NK-92 treated with Interleukin-12 subunit alpha and Interleukin-12 subunit beta, amount 100 ng/mL, for 24 hours (cell line): ENCODE data around the gene IBA57.

Experiments used
- DNase-seq: peaks from one replicate; lab custom pipeline; 2025; lab: John Stamatoyannopoulos, UW

IBA57 gene

DNA sequence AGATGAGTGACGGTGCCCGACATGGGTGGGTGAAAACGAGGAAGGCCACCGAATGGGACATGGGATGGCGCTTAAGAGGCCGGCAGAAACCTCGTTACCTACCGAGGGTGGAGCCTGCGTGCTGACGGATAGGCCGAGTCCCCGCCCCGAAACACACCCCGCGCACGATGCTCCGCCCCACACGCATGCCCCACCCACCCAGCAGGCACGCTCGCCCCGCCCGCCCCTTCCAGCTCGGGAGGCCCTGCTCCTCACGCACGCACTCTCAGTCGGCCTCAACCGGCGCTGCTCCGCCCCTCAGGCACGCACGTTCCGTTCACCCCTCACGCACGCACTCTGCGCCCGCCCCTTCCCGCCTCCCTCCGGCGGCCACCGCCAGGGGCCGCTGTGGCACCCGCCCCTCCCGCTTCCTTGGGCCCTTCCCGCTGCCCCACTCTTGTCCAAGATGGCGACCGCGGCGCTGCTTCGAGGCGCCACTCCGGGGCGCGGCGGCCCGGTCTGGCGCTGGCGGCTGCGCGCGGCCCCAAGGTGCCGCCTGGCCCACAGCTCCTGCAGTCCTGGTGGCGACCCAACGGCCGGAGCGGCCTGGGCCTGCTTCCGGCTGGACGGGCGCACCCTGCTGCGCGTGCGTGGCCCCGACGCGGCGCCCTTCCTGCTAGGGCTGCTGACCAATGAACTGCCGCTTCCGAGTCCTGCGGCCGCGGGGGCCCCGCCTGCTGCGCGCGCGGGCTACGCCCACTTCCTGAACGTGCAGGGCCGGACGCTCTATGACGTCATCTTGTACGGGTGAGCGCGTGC lies at the start of gene IBA57:
IBA57 (plus strand) TSS at position 433 of the 798 bp plus-strand sequence; CDS start at position 446, 13 bp downstream.
- peak; percentile 99 for DNase-seq

GRCh38 chr1:228117335-228117734 lies 48.3 kb upstream of the IBA57 start:
- DNase-seq: no peak

- no peak for DNase-seq
Observed at GRCh38 chr1:228118040-228118439, 47.6 kb upstream of the IBA57 start.

DNA sequence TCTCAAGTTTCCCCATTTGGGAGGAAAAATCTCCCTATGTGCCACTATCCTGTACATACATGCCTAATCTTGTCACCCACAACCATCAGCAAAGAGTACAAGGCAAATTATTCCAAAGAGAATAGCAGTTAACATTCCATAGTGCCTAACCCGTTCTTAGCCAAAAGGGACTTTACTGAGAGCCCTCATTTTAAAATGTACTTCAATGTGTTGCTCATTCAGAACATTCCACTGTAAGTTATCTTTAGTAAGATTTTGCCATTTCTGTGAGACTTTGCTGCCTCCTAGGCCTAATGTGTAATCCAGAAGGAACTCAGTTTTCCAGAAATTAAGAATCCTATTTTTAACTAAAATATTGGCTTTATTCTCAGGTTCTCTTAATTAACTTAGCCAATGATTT lies 45.3 kb upstream of the IBA57 start:
- DNase-seq: no peak

GRCh38 chr1:228120857-228121489 lies 44.6 kb upstream of the IBA57 start:
- no peak for DNase-seq

GRCh38 chr1:228122921-228123441 lies 42.6 kb upstream of the IBA57 start:
- no peak for DNase-seq

GRCh38 chr1:228123505-228123904 lies 42.1 kb upstream of the IBA57 start:
- DNase-seq: no peak

DNA sequence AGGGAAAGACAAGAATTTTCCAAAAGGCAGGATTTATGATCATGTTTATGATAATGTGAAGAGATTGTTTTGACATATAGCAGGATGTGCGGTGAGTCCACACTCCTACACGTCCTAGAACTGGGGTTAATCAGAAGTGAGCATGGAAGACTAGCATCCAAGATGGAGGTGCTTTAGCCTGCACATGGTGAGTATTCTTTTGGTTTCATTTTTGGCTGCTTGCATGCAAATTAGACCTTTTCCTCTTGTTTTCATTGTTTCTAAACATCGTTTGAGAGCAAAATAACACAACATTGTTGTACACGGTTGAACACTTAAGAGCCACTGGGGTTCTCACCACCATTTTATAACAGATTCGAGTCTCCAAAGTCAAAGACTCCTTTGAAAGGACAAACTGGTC lies 40.4 kb upstream of the IBA57 start:
- no peak for DNase-seq

DNA sequence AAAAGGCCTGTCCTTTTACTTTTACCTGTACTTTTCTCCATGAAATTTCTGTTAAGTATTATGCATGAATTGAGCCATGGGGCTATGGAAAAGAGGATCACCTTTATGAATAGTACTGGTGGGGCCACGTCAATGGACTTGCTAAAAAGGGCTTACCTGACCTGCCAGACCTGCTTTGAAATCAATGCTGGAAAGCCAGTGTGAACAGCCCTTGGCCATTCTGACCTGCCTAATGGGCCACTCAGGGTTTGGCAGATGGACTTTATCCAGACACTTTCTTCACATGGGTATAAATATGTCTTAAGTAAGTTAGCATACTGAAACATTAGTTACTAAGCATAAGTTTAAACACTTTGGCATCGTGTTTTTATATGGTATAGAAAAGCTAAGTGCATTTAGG lies 33.8 kb upstream of the IBA57 start:
- no peak for DNase-seq

- no peak for DNase-seq
Observed at GRCh38 chr1:228134591-228134990, 31.0 kb upstream of the IBA57 start.

- peak; percentile 37 for DNase-seq
Observed at GRCh38 chr1:228136901-228137300, 28.7 kb upstream of the IBA57 start.

GRCh38 chr1:228139406-228139930 lies 26.1 kb upstream of the IBA57 start:
- DNase-seq: no peak

DNA sequence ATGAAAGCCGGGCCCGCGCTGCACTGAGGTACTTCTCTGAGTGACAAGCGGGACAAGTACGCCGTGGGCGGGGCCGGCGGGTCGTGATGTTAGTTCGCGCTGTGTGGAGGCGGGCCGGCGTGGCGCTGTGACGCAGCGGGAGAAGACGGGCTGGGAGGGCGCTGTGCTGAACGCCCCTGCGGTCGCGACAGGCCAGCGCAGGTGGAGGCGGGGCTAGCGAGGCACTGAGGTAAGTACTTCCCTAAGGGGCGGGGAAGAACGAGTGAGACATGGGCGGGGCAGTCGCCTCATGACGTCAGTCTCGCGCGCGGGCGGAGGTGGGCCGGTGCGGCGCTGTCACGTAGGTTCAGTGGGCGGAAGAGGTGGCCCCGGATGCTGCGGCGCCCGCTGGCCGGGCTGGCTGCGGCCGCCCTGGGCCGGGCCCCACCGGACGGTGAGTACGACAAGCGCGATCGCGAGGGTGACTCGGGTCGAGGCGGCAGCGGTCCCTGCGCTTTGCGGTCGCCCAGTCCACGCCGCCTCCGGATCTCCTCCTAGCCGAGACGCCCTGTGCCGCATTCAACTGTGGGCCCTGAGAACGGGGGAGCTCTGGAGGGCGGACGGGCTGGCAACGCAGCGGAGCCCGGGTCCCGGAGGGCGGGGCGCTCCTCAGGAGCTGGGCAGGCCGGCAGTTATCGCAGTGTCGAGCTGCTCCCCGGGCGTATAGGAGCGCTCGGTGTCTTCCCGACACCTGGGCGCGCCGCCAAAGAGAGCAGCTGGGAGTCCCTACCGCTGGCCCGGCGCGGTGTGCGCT lies 25.5 kb upstream of the IBA57 start, which contains the start of gene GUK1:
GUK1 (plus strand) TSS at position 349 of the 793 bp plus-strand sequence; CDS start at position 373, 24 bp downstream.
- peak; percentile 100 for DNase-seq

GRCh38 chr1:228140724-228141225 lies 24.8 kb upstream of the IBA57 start:
- DNase-seq: no peak

DNA sequence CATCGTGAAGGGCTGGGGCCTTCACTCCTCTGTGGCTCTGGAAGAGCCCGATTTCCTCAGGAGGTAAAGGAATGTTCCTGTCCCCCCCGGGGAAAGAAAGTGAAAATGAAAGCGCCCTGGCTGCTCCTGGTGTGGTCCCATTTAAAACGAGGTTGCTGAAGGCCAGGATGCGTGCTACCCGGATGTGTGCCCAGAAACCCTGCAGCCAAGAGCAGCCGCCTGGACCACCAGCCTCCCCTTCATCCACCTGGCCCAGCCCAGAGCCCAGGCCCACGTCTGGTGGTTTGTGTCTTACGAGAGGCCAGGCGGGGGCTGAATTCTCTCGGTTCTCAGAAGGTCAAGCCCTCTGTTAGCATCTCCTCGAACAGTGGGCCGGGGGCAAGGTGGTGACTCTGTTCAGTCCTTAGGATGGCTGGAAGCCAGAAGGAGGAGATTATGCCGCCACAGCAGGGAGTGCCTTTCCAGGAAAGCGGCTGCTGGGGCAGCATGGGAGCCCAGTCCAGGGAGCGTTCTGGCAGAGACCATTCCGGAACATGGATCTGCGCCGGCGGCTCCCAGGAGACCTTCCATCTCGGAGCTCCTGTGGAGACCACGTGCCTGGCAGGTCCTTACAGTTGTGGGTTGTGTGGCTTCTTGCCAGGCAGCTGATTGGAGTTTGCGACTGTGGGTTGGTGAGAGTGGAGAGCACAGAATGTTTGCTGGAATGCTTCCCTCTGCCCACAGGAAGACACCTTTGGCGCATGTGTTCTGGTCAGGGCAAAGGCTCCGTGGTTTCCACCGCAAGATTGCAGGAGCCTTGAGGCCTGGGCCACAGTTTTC lies 24.2 kb upstream of the IBA57 start:
- DNase-seq: no peak

DNA sequence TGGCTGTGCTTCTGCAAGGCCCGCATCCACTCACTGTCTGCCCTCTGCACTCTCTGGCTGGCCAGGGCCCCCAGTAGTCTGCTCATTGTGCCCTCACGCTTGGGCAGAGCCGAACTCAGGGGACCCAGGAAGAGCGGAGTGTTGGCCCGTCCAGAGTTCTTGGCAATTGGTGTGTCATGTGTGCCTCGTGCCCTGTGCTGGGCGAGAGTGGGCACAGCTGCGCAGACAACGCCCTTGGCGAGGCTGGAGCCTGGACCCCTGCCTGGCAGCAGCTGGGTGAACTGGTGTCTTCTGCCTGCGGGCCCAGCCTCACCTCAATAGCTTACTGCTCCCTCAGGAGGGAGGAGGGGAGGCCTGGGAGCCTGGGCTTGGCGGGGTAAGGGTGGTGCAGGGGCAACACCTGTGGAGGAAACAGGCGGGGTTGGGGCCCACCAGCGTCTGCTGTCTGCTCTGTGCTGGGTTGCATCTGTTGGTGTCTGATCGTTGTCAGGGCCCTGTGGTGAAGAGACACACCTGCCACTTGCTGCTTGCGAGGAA lies 23.4 kb upstream of the IBA57 start:
- no peak for DNase-seq

DNA sequence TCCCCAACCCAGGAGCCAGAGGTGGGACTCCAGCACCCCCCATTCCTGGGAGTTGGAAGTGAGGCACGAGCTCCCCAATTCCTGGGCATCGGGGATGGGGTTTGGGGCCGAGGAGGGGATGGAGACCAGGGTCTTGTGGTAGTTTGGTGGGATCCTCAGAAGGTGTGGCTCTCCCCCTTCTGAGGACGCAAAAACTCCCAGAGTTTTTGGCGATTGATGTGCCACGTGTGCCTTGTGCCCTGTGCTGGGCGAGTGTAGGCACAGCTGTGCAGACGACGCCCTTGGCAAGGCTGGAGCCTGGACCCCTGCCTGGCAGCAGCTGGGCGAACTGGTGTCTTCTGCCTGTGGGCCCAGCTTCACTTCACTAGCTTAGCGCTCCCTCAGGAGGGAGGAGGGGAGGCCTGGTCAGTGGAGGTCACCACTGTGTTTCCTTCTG lies 22.9 kb upstream of the IBA57 start:
- DNase-seq: no peak

DNA sequence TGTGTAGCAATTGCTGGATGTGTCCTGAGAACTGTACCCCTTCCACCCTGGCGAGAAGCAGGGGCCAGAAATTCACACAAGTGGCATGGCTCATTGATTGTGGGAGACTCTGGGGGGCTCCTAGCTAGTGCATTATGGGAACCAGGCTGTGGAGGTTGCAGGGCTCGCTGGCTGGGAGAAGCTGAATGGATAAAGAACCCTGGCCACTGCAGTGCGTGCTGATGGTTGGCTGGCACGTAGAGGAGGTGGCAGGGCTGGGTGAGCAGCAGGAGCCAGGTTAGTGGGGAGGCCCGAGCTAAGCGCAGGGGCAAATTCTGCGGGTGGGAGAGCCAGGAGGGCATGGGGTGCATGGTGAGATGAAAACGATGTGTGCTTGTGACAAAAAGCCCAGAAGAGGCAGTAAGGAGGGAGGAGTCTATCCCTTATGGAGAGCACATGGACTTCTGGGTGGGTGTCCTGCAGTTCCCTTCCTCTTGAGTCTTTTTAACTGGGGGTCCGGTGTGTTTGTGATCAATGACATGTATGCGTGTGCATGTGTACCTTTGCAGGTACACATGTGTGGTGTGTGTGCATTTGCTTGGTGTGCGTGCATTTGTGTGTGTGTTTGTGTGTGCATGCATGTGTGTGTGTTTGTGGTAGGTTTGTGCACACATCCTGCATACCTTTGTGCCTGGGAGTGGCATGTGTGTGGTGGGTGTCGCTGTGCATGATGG lies 22.0 kb upstream of the IBA57 start:
- DNase-seq: no peak

- no peak for DNase-seq
Observed at GRCh38 chr1:228144193-228144992, 21.2 kb upstream of the IBA57 start.
